ENCODE data around the gene SPATA6L. TPM values are rescaled to one million over a fixed set of nuclear protein-coding genes. Genes with fewer than 3 reads are reported as not detected.

Gene SPATA6L
- total and polyA plus RNA-seq, 2 of the 13 experiments (the other 11 are each of a cell fraction or from before 2014, with no cell fraction given) = 1.1 to 1.9 TPM

GRCh38 chr9:4700091-4700490 is 33.8 kb upstream of the SPATA6L start (continued):
- TF ChIP-seq ZNF343 (CRISPR knock-in tag; IDR thresholded peaks at IDR 0.05) = no peak
- no peak for TF ChIP-seq ZNF572 (CRISPR knock-in tag; IDR thresholded peaks at IDR 0.05)
- no peak for TF ChIP-seq PHB2 (IDR thresholded peaks at IDR 0.05; ENCODE audit: partially characterized antibody)
- TF ChIP-seq ELF4 (CRISPR knock-in tag; IDR thresholded peaks at IDR 0.05; ENCODE audit: borderline replicate concordance) = no peak
- TF ChIP-seq NFRKB (IDR thresholded peaks at IDR 0.05) = no peak
- TF ChIP-seq ZNF513 (CRISPR knock-in tag; conservative IDR thresholded peaks at IDR 0.05) = no peak
- 0 out of 2 replicates have a peak, but pooled peaks have one; percentile 16 for TF ChIP-seq TFDP1 (CRISPR knock-in tag; IDR thresholded peaks at IDR 0.05; ENCODE audit: borderline replicate concordance)
- TF ChIP-seq PHF8 (CRISPR knock-in tag; IDR thresholded peaks at IDR 0.05) = 0 out of 2 replicates have a peak, but pooled peaks have one; percentile 27
- no peak for TF ChIP-seq PRDM15 (CRISPR knock-in tag; IDR thresholded peaks at IDR 0.05)
- no peak for TF ChIP-seq JARID2 (CRISPR knock-in tag; IDR thresholded peaks at IDR 0.05; ENCODE audit: insufficient replicate concordance)
- TF ChIP-seq ZNF350 (CRISPR knock-in tag; IDR thresholded peaks at IDR 0.05; ENCODE audit: borderline replicate concordance, low read depth) = 0 out of 2 replicates have a peak, but pooled peaks have one; percentile 44
- no peak for TF ChIP-seq TCF12 (IDR thresholded peaks at IDR 0.05)
- no peak for TF ChIP-seq TCF12 (CRISPR knock-in tag; IDR thresholded peaks at IDR 0.05)
- TF ChIP-seq ZNF263 (CRISPR knock-in tag; IDR thresholded peaks at IDR 0.05) = no peak
- 0 out of 2 replicates have a peak, but pooled peaks have one; percentile 33 for TF ChIP-seq GABPB1 (CRISPR knock-in tag; IDR thresholded peaks at IDR 0.05)
- no peak for TF ChIP-seq ZNF777 (CRISPR knock-in tag; IDR thresholded peaks at IDR 0.05)
- no peak for TF ChIP-seq THAP7 (CRISPR knock-in tag; IDR thresholded peaks at IDR 0.05)
- TF ChIP-seq ZNF597 (CRISPR knock-in tag; IDR thresholded peaks at IDR 0.05) = no peak
- TF ChIP-seq SIX1 (CRISPR knock-in tag; IDR thresholded peaks at IDR 0.05; ENCODE audit: borderline replicate concordance) = peak; percentile 42; the same call in 1 of the 2 replicates
- no peak for TF ChIP-seq ETV6 (CRISPR knock-in tag; conservative IDR thresholded peaks at IDR 0.05)
- TF ChIP-seq ZNF567 (CRISPR knock-in tag; IDR thresholded peaks at IDR 0.05; ENCODE audit: borderline replicate concordance) = no peak
- peak; percentile 83 for TF ChIP-seq PBX2 (CRISPR knock-in tag; IDR thresholded peaks at IDR 0.05)
- peak; percentile 54; the same call in 1 of the 2 replicates for TF ChIP-seq ZNF264 (CRISPR knock-in tag; IDR thresholded peaks at IDR 0.05)

Data from HepG2 (cell line).